ENCODE data around the gene PNO1. TPM values are rescaled to one million over a fixed set of nuclear protein-coding genes. Genes with fewer than 3 reads are reported as not detected.

The PNO1 gene
- total RNA-seq, 1 experiment from 2014 or later = 35.0 TPM

- Mint-ChIP-seq H3K4me3 (ENCODE audit: unreplicated experiment) (no peak overlapping the region), H3K36me3 (ENCODE audit: insufficient read depth, unreplicated experiment) (no peaks in the 10 kb centered on the region), H3K9me3 (ENCODE audit: unreplicated experiment) (no peaks in the 10 kb centered on the region), H3K4me1 (ENCODE audit: insufficient read depth, unreplicated experiment) (peaks cover 5% of the 10 kb centered on the region), H3K27ac (ENCODE audit: low read depth, unreplicated experiment) (no peak overlapping the region), H3K27me3 (ENCODE audit: insufficient read depth, unreplicated experiment) (no peaks in the 10 kb centered on the region)
- TF ChIP-seq CTCF (IDR thresholded peaks at IDR 0.05; ENCODE audit: unreplicated experiment) = no peak
- BruUV-seq (replicated peaks) = no TSS peak
- DNase-seq (ENCODE audit: unreplicated experiment) = no peak
- CTCF ChIA-PET = interaction anchor here (0.6 to 8.8 kb wide), 11 partner anchors 29 to 317 kb away, joined by 3 to 161 read pairs (median 4); a partner anchor contains a TSS
- intact Hi-C loops (cut with micrococcal nuclease) = no loop called here
- POLR2A ChIA-PET = interaction anchor here (0.6 to 1.1 kb wide), 2 partner anchors 168 to 811 kb away, joined by 3 to 4 read pairs; no protein-coding TSS in a partner anchor
Observed at GRCh38 chr2:68124321-68124720, 33.4 kb upstream of the PNO1 start.

GRCh38 chr2:68125821-68126220, 31.9 kb upstream of the PNO1 start:
- Mint-ChIP-seq H3K9me3 (ENCODE audit: unreplicated experiment) (no peaks in the 10 kb centered on the region), H3K27me3 (ENCODE audit: insufficient read depth, unreplicated experiment) (no peaks in the 10 kb centered on the region), H3K4me3 (ENCODE audit: unreplicated experiment) (no peak overlapping the region), H3K36me3 (ENCODE audit: insufficient read depth, unreplicated experiment) (peaks cover 5% of the 10 kb centered on the region), H3K27ac (ENCODE audit: low read depth, unreplicated experiment) (no peak overlapping the region), H3K4me1 (ENCODE audit: insufficient read depth, unreplicated experiment) (peaks cover 5% of the 10 kb centered on the region)
- BruUV-seq (replicated peaks) = no TSS peak
- intact Hi-C loops (cut with micrococcal nuclease) = no loop called here
- TF ChIP-seq CTCF (IDR thresholded peaks at IDR 0.05; ENCODE audit: unreplicated experiment) = no peak
- no peak for DNase-seq (ENCODE audit: unreplicated experiment)
- POLR2A ChIA-PET = interaction anchor here (0.7 to 1.1 kb wide), 2 partner anchors 32 to 158 kb away, joined by 3 to 4 read pairs; partner anchors contain the start of gene PNO1
- CTCF ChIA-PET = interaction anchor here (1.8 to 8.8 kb wide), 3 partner anchors 157 to 166 kb away, joined by 5 to 161 read pairs (median 6); no protein-coding TSS in a partner anchor

- intact Hi-C loops (cut with micrococcal nuclease) = no loop called here
- CTCF ChIA-PET = interaction anchor here (1.3 to 8.8 kb wide), 2 partner anchors 153 to 165 kb away, joined by 3 to 161 read pairs; no protein-coding TSS in a partner anchor
- POLR2A ChIA-PET = no interaction called here
- Mint-ChIP-seq H3K9me3 (ENCODE audit: unreplicated experiment) (no peaks in the 10 kb centered on the region), H3K4me3 (ENCODE audit: unreplicated experiment) (no peak overlapping the region), H3K27ac (ENCODE audit: low read depth, unreplicated experiment) (no peak overlapping the region), H3K36me3 (ENCODE audit: insufficient read depth, unreplicated experiment) (peaks cover 12% of the 10 kb centered on the region), H3K27me3 (ENCODE audit: insufficient read depth, unreplicated experiment) (no peaks in the 10 kb centered on the region), H3K4me1 (ENCODE audit: insufficient read depth, unreplicated experiment) (peaks cover 5% of the 10 kb centered on the region)
- TF ChIP-seq CTCF (IDR thresholded peaks at IDR 0.05; ENCODE audit: unreplicated experiment) = no peak
- DNase-seq (ENCODE audit: unreplicated experiment) = no peak
- BruUV-seq (replicated peaks) = no TSS peak
Observed at GRCh38 chr2:68126561-68126960, 31.1 kb upstream of the PNO1 start.

DNA sequence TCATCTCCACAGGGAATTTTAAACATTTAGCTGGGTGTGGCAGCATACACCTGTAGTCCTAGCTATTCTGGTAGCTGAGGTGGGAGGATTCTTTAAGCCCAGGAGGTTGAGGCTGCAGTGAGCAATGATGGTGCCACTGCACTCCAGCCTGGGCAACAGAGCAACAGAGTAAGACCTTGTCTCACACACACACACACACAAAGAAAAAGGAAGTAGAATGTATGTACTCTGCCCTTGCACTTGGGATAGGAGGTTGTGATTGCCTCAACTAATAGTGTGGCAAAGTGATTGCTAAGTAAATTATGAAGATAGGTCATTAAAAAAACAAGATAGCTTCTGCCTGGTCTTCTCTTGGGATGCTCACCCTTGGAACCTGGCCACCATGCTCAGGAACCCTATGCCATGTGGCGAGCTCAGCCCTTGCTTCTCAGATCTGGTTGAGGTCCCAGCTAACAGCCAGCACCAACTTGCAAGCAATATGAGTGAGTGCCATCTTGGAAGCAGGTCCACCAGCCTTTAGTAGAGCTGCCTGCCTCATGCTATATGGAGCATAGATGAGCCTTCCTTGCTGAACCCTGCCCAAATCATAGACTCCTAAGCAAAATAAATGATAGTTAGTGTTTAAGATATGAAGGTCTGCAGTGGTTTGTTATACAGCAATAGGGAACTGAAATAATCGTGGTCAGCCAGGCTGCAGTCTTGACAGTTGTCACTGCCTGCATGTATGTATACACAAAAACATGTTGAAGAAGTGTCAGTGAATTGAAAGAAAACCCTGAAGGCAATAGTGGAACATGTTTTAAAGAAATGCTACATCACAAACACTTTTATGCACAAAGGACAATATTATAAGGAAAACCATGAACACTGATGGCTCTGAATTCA, 30.1 kb upstream of the PNO1 start:
- Mint-ChIP-seq H3K9me3 (ENCODE audit: unreplicated experiment) (no peaks in the 10 kb centered on the region), H3K27ac (ENCODE audit: low read depth, unreplicated experiment) (no peak overlapping the region), H3K4me1 (ENCODE audit: insufficient read depth, unreplicated experiment) (peaks cover under 1% of the 10 kb centered on the region), H3K36me3 (ENCODE audit: insufficient read depth, unreplicated experiment) (peaks cover 21% of the 10 kb centered on the region), H3K4me3 (ENCODE audit: unreplicated experiment) (no peak overlapping the region), H3K27me3 (ENCODE audit: insufficient read depth, unreplicated experiment) (no peaks in the 10 kb centered on the region)
- ChIA-PET POLR2A (no interaction called here), CTCF (interaction anchor here (1.3 to 8.8 kb wide), 2 partner anchors 152 to 164 kb away, joined by 3 to 161 read pairs; no protein-coding TSS in a partner anchor)
- no peak for TF ChIP-seq CTCF (IDR thresholded peaks at IDR 0.05; ENCODE audit: unreplicated experiment)
- no TSS peak for BruUV-seq (replicated peaks)
- DNase-seq (ENCODE audit: unreplicated experiment) = no peak
- intact Hi-C loops (cut with micrococcal nuclease) = loop anchor here (2.0 kb wide), 1 partner anchor 61 kb away; no protein-coding TSS in a partner anchor

Measured in MCF 10A (cell line).